ENCODE data around the gene HHLA2.

GRCh38 chr3:108251844-108252243 lies 44.5 kb upstream of the HHLA2 start:
- no peak for TF ChIP-seq POLR2A (IDR thresholded peaks at IDR 0.05; ENCODE audit: low read depth, low read length)
- no peak for TF ChIP-seq POLR2AphosphoS5 (IDR thresholded peaks at IDR 0.05; ENCODE audit: low read depth, low read length)
- no peak for TF ChIP-seq TAF1 (IDR thresholded peaks at IDR 0.05; ENCODE audit: borderline replicate concordance, low read depth, low read length)

Data from GM12892 (cell line).